Frontal cortex (tissue), 4 donors: ENCODE data around the gene MCF2L. TPM values are rescaled to one million over a fixed set of nuclear protein-coding genes. Genes with fewer than 3 reads are reported as not detected.

ENCODE experiments used
- DNase-seq, 2 donors: peaks; one replicate each; pipeline ENCODE4 v3.0.0; 2012; ENCODE audit warnings: low spot score in 2 of 2
- FAIRE-seq: peaks from 2 replicates; lab custom pipeline; 2012; peaks lifted over from hg19 to GRCh38; lab: Jason Lieb, UNC
- total RNA-seq: library from RNA; depleted of rRNA; stranded (reverse); fragments of >200 nt; gene quantifications from one replicate; pipeline ENCODE4 v1.2.3, GENCODE V29; 2014
- donor health status: control.
- donor health status: control.
- donor health status: control.

MCF2L gene
- total RNA-seq, 1 donor from 2014 or later, result 137 TPM

GRCh38 chr13:112962396-112962795 lies 6.6 kb upstream of the MCF2L start:
- FAIRE-seq (no peak), DNase-seq (no peak)

GRCh38 chr13:112962911-112963625 lies 5.9 kb upstream of the MCF2L start:
- no peak for FAIRE-seq
- no peak for DNase-seq

GRCh38 chr13:112963641-112964040 lies 5.4 kb upstream of the MCF2L start:
- FAIRE-seq (no peak), DNase-seq (no peak)

GRCh38 chr13:112964971-112965492 lies 4.0 kb upstream of the MCF2L start:
- no peak for FAIRE-seq
- DNase-seq, result no peak

- FAIRE-seq, result no peak
- no peak for DNase-seq
Observed at GRCh38 chr13:112965573-112966115, 3.4 kb upstream of the MCF2L start.

GRCh38 chr13:112966776-112967175 lies 2.2 kb upstream of the MCF2L start:
- no peak for DNase-seq
- no peak for FAIRE-seq

- DNase-seq (no peak), FAIRE-seq (no peak)
Observed at GRCh38 chr13:112967686-112968379, 1.2 kb upstream of the MCF2L start.

GRCh38 chr13:112968380-112968909 lies 569 bp upstream of the MCF2L start:
- FAIRE-seq (no peak), DNase-seq (peak in 1 of 2 donors; percentile 61)

- DNase-seq, result peak in 1 of 2 donors; percentile 54
- FAIRE-seq, result no peak
Observed at GRCh38 chr13:112969692-112970338, 801 bp downstream of the MCF2L start.

GRCh38 chr13:112970552-112971287 lies 1.7 kb downstream of the MCF2L start:
- DNase-seq (no peak), FAIRE-seq (no peak)

- FAIRE-seq, result no peak
- no peak for DNase-seq
Observed at GRCh38 chr13:112971288-112971643, 2.3 kb downstream of the MCF2L start.

- DNase-seq (no peak), FAIRE-seq (no peak)
Observed at GRCh38 chr13:112972258-112972657, 3.2 kb downstream of the MCF2L start.

- DNase-seq (no peak), FAIRE-seq (no peak)
Observed at GRCh38 chr13:112972867-112973576, 4.0 kb downstream of the MCF2L start.

- no peak for DNase-seq
Observed at GRCh38 chr13:112973577-112973951, 4.5 kb downstream of the MCF2L start.

GRCh38 chr13:112974125-112974524 lies 5.1 kb downstream of the MCF2L start:
- no peak for FAIRE-seq
- no peak for DNase-seq

More at GRCh38 chr13:112973577-112973951, 4.5 kb downstream of the MCF2L start:
- no peak for FAIRE-seq

GRCh38 chr13:112974671-112975070 lies 5.7 kb downstream of the MCF2L start:
- DNase-seq (no peak), FAIRE-seq (no peak)

GRCh38 chr13:112975401-112975939 lies 6.5 kb downstream of the MCF2L start:
- FAIRE-seq, result no peak
- no peak for DNase-seq

GRCh38 chr13:112976526-112976925 lies 7.5 kb downstream of the MCF2L start:
- FAIRE-seq (no peak), DNase-seq (no peak)

- FAIRE-seq (no peak), DNase-seq (no peak)
Observed at GRCh38 chr13:112977091-112977490, 8.1 kb downstream of the MCF2L start.
